GM12878 (cell line): Measurements from ENCODE around the gene TMEM256.

ENCODE experiments used
- POLR2A ChIP-seq: IDR thresholded peaks from 2 replicates; pipeline ENCODE4 v1.6.1; 2011; ENCODE audit warnings: low read depth, mild to moderate bottlenecking, low read length
- POLR2AphosphoS5 ChIP-seq: IDR thresholded peaks from 2 replicates; pipeline ENCODE4 v1.6.1; 2011; ENCODE audit warnings: mild to moderate bottlenecking, low read length, inconsistent platforms
- RBBP5 ChIP-seq: fragments of 200-600 bp; sonication (generic); conservative IDR thresholded peaks from 2 replicates; pipeline ENCODE4 v1.6.1; 2016
- TF ChIP-seq, protein P1 (sequence below): fragments of 150-350 bp; IDR thresholded peaks from 2 replicates; pipeline ENCODE4 v1.6.1; 2014; ENCODE audit warnings: mild to moderate bottlenecking, low read depth, low read length

DNA sequence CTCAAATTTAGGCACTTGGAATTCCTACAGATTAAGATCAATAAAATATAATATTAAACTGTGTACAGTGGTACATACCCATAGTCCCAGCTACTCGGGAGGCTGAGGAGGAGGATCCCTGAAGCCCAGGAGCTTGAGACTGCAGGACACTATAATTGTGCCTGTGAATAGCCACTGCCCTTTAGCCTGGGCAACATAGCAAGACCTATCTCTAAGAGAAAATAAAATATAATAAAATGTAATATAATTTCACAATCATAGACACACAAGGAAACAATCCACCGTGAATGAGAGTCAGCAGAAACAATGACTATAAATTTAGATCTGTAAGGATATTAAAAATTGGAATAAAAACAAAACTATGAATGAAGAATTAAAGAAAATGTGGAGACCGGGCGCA lies 33.0 kb downstream of the TMEM256 start:
- no peak for TF ChIP-seq RBBP5
- TF ChIP-seq POLR2AphosphoS5 = no peak
- TF ChIP-seq POLR2A = no peak
- TF ChIP-seq, protein P1, sequence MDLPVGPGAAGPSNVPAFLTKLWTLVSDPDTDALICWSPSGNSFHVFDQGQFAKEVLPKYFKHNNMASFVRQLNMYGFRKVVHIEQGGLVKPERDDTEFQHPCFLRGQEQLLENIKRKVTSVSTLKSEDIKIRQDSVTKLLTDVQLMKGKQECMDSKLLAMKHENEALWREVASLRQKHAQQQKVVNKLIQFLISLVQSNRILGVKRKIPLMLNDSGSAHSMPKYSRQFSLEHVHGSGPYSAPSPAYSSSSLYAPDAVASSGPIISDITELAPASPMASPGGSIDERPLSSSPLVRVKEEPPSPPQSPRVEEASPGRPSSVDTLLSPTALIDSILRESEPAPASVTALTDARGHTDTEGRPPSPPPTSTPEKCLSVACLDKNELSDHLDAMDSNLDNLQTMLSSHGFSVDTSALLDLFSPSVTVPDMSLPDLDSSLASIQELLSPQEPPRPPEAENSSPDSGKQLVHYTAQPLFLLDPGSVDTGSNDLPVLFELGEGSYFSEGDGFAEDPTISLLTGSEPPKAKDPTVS = no peak
